ENCODE data around the gene KIAA1328.

KIAA1328 gene

GRCh38 chr18:37222999-37223378, 394.1 kb downstream of the KIAA1328 start:
- ChIA-PET POLR2A (ENCODE audit: low non-redundant PET) (no interaction called here), CTCF (no interaction called here)
- DNase-seq (ENCODE audit: low spot score), result no peak
- no peak for TF ChIP-seq CTCF (conservative IDR thresholded peaks at IDR 0.05; ENCODE audit: low read depth)
- no peak overlapping the region for H3K27ac ChIP-seq

- H3K27ac ChIP-seq, result no peak overlapping the region
- no peak for DNase-seq (ENCODE audit: low spot score)
- no peak for TF ChIP-seq CTCF (conservative IDR thresholded peaks at IDR 0.05; ENCODE audit: low read depth)
- CTCF ChIA-PET, result interaction anchor here (0.6 to 0.7 kb wide), 2 partner anchors 9 to 65 kb away, joined by 3 to 4 read pairs; no protein-coding TSS in a partner anchor
- POLR2A ChIA-PET (ENCODE audit: low non-redundant PET), result no interaction called here
Observed at GRCh38 chr18:37225279-37225678, 396.4 kb downstream of the KIAA1328 start.

- no peak for TF ChIP-seq CTCF (conservative IDR thresholded peaks at IDR 0.05; ENCODE audit: low read depth)
- POLR2A ChIA-PET (ENCODE audit: low non-redundant PET), result no interaction called here
- no peak overlapping the region for H3K27ac ChIP-seq
- DNase-seq (ENCODE audit: low spot score), result no peak
- CTCF ChIA-PET, result no interaction called here
Observed at GRCh38 chr18:37230768-37231167, 401.8 kb downstream of the KIAA1328 start.

- no peak for TF ChIP-seq CTCF (conservative IDR thresholded peaks at IDR 0.05; ENCODE audit: low read depth)
- DNase-seq (ENCODE audit: low spot score), result no peak
- no peak overlapping the region for H3K27ac ChIP-seq
- POLR2A ChIA-PET (ENCODE audit: low non-redundant PET), result no interaction called here
- CTCF ChIA-PET, result no interaction called here
Observed at GRCh38 chr18:37231251-37231650, 402.3 kb downstream of the KIAA1328 start.

GRCh38 chr18:37235583-37235982, 406.7 kb downstream of the KIAA1328 start:
- no peak overlapping the region for H3K27ac ChIP-seq
- no peak for DNase-seq (ENCODE audit: low spot score)
- no peak for TF ChIP-seq CTCF (conservative IDR thresholded peaks at IDR 0.05; ENCODE audit: low read depth)
- POLR2A ChIA-PET (ENCODE audit: low non-redundant PET), result no interaction called here
- CTCF ChIA-PET, result no interaction called here

- no peak for TF ChIP-seq CTCF (conservative IDR thresholded peaks at IDR 0.05; ENCODE audit: low read depth)
- H3K27ac ChIP-seq, result no peak overlapping the region
- CTCF ChIA-PET, result interaction anchor here (0.6 kb wide), 1 partner anchor 44 kb away, joined by 3 read pairs; no protein-coding TSS in a partner anchor
- POLR2A ChIA-PET (ENCODE audit: low non-redundant PET), result no interaction called here
- DNase-seq (ENCODE audit: low spot score), result no peak
Observed at GRCh38 chr18:37238282-37239108, 409.6 kb downstream of the KIAA1328 start.
